Measurements from ENCODE around the gene SLX9.
A peak's percentile ranks its signal among the peaks of the same experiment; 100 is the strongest.

SLX9 gene

DNA sequence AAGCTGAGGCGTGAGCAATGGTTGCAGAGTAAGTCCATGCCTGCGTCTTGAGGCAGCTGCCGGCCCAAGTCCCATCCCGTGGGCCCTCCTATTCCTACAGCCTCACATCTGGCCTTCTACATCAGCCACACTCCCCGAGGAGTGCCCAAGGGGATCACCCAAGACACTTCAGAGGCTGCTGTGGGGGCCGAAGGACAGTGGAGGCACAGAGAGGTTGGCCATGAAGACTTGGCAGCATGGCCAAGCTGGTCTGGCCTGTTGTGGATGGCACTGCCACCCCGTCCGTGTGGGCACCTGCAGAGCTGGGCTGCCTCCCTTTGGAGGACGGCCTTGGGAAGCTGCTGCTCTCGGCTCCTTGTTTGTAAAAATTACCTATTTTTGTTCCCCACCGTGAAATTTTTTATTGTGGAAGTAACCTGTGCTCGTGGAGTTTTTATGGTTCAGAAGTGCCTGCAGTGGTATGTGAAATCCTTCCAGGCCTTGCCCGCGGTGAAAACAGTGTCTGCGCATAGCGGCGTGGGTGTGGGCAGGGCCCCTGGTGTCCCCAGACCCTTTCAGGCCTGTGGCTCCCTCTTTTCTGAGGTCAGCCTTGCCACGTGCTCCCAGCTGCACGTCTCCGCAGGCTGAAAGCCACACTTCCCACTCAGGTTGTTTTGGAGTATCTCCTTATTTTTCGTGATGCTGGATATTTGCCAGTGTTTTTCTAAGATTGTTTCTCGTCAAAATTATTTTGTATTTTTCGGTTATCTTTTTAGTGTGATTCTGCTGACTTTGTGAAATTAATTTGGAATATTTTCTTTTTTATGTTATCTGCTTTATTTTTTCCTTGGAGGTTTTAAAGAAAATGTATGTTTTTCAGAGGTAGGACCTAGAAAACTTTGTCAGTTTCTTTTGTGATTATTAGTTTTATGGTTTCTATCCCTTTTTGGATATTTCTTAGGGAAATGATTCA is 20.6 kb downstream of the SLX9 start:
- H3K27ac ChIP-seq (ENCODE audit: poor library complexity, severe bottlenecking) = peak overlapping the region; percentile 60
- no peaks in the 10 kb centered on the region for H3K9me3 ChIP-seq (ENCODE audit: severe bottlenecking)
- H3K36me3 ChIP-seq (ENCODE audit: low read depth) = peaks cover 69% of the 10 kb centered on the region
- DNase-seq (ENCODE audit: low spot score) (peak; percentile 38), ATAC-seq (ENCODE audit: low read depth) (no peak)
- H3K4me3 ChIP-seq (ENCODE audit: severe bottlenecking) = no peak overlapping the region
- peaks cover 17% of the 10 kb centered on the region for H3K4me1 ChIP-seq (ENCODE audit: insufficient read depth, poor library complexity, severe bottlenecking)
- TF ChIP-seq, protein P1, sequence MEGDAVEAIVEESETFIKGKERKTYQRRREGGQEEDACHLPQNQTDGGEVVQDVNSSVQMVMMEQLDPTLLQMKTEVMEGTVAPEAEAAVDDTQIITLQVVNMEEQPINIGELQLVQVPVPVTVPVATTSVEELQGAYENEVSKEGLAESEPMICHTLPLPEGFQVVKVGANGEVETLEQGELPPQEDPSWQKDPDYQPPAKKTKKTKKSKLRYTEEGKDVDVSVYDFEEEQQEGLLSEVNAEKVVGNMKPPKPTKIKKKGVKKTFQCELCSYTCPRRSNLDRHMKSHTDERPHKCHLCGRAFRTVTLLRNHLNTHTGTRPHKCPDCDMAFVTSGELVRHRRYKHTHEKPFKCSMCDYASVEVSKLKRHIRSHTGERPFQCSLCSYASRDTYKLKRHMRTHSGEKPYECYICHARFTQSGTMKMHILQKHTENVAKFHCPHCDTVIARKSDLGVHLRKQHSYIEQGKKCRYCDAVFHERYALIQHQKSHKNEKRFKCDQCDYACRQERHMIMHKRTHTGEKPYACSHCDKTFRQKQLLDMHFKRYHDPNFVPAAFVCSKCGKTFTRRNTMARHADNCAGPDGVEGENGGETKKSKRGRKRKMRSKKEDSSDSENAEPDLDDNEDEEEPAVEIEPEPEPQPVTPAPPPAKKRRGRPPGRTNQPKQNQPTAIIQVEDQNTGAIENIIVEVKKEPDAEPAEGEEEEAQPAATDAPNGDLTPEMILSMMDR (IDR thresholded peaks at IDR 0.05; ENCODE audit: poor library complexity, severe bottlenecking) = no peak
- no peaks in the 10 kb centered on the region for H3K27me3 ChIP-seq (ENCODE audit: insufficient read depth, poor library complexity, severe bottlenecking)

DNA sequence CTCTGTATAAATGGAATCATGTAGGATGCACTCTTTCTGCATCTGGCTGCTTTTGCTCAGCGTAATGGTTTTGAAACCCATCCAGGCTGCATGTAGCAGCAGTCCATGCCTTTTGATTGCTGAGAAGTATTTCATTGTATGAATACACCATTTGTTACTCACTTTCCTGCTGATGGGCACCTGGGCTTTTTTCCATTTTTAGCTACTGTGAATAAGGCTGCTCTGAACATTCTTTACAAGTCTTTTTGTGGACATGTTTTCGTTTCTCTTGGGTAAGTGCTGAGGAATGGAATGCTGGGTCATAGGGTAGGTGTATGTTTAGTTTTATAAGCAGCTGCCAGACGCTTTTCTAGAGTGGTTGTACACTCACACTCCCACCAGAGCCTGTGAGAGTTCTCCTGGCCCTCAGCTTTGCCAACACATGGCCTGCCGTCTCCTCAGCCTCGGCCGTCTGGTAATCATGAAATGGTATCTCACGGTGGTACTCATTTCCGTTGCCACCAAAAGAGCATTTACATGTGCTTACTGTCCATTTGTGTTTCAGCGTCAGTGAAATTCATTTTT is 22.7 kb downstream of the SLX9 start:
- ATAC-seq (ENCODE audit: low read depth) (peak; percentile 83), DNase-seq (ENCODE audit: low spot score) (no peak)
- no peak overlapping the region for H3K4me3 ChIP-seq (ENCODE audit: severe bottlenecking)
- peaks cover 17% of the 10 kb centered on the region for H3K4me1 ChIP-seq (ENCODE audit: insufficient read depth, poor library complexity, severe bottlenecking)
- H3K27me3 ChIP-seq (ENCODE audit: insufficient read depth, poor library complexity, severe bottlenecking) = no peaks in the 10 kb centered on the region
- peak overlapping the region; percentile 60 for H3K27ac ChIP-seq (ENCODE audit: poor library complexity, severe bottlenecking)
- peaks cover 62% of the 10 kb centered on the region for H3K36me3 ChIP-seq (ENCODE audit: low read depth)
- H3K9me3 ChIP-seq (ENCODE audit: severe bottlenecking) = no peaks in the 10 kb centered on the region
- TF ChIP-seq, protein P1 (IDR thresholded peaks at IDR 0.05; ENCODE audit: poor library complexity, severe bottlenecking) = no peak

DNA sequence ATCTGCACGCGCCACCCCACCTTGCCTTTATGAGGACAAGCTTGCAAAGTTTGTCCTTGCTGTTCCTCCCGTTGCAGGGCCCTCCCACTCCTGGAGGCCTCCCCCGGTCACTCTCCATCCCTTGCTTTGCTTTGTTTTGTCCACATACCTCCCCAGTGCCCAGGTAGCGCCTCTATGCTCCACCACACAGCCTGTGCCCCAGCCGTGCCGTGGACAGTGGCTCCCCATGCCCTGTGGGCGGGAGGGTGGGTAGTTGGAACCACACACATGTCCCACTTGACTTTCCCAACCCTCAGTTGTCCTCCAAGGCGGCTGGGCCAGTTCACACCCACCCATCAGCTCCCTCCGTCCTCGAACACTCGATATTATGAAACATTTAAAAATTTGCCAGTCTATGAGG is 24.6 kb downstream of the SLX9 start:
- Histone ChIP-seq H3K4me3 (ENCODE audit: severe bottlenecking) (no peak overlapping the region), H3K9me3 (ENCODE audit: severe bottlenecking) (no peaks in the 10 kb centered on the region), H3K4me1 (ENCODE audit: insufficient read depth, poor library complexity, severe bottlenecking) (peaks cover 17% of the 10 kb centered on the region), H3K27ac (ENCODE audit: poor library complexity, severe bottlenecking) (no peak overlapping the region), H3K27me3 (ENCODE audit: insufficient read depth, poor library complexity, severe bottlenecking) (no peaks in the 10 kb centered on the region), H3K36me3 (ENCODE audit: low read depth) (peaks cover 66% of the 10 kb centered on the region)
- no peak for ATAC-seq (ENCODE audit: low read depth)
- no peak for DNase-seq (ENCODE audit: low spot score)
- TF ChIP-seq, protein P1 (IDR thresholded peaks at IDR 0.05; ENCODE audit: poor library complexity, severe bottlenecking) = no peak

DNA sequence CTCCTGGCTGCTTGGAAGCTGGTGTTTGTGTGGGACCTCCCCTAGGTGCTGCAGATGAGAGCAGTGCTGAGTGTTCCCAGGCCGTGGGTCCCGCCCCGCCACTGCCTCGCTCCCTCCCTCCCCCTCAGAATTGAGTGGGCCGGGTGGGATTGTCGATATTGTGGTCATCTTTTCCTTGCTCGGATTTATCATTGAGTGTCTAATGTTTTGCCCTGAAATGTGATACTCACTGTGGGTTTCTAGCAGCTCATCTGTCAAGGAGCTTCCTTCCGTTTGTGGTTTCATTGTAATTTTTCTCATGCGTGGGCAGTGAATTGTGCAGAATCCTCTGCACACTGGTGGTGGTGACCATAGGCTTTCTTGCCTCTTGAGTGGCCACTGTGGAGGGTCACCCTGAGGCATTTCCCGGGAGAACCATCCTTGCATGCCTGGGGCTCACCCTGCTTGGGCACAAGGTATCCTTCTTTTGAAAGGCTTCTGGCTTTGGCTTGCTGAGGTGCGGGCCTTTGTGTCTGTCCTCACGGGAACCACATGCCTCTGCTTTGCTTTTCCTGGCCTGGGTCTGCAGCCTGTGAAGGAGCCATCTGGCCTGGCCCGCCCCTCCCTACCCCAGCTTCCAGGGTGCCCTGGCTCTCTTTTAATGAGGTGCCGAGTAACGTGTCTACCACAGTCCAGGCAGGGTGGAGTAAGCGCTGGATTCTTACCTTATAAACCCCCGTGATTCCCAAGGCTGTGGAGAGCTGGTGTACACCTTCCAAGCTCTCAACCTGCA is 25.6 kb downstream of the SLX9 start:
- Histone ChIP-seq H3K36me3 (ENCODE audit: low read depth) (peaks cover 65% of the 10 kb centered on the region), H3K27ac (ENCODE audit: poor library complexity, severe bottlenecking) (no peak overlapping the region), H3K27me3 (ENCODE audit: insufficient read depth, poor library complexity, severe bottlenecking) (no peaks in the 10 kb centered on the region), H3K4me3 (ENCODE audit: severe bottlenecking) (no peak overlapping the region), H3K4me1 (ENCODE audit: insufficient read depth, poor library complexity, severe bottlenecking) (peaks cover 17% of the 10 kb centered on the region), H3K9me3 (ENCODE audit: severe bottlenecking) (no peaks in the 10 kb centered on the region)
- DNase-seq (ENCODE audit: low spot score) (no peak), ATAC-seq (ENCODE audit: low read depth) (no peak)
- TF ChIP-seq, protein P1 (IDR thresholded peaks at IDR 0.05; ENCODE audit: poor library complexity, severe bottlenecking) = no peak

Data from RWPE2 (cell line).